T-cell (primary cell): ENCODE data around the gene FRMD5. TPM values are rescaled to one million over a fixed set of nuclear protein-coding genes. Genes with fewer than 3 reads are reported as not detected.

ENCODE experiments used
- ATAC-seq, 4 experiments: fragments of 200-7000 bp in 3 of 4; fragments of 150-1000 bp in 1 of 4; cut with Tn5 transposase; replicated peaks in 1 of 4; 1 replicate in 3 of 4; 2 replicates in 1 of 4; pipeline ENCODE4 v1.10.0; 2021; ENCODE audit warnings: moderate library complexity in 3 of 4, mild to moderate bottlenecking in 2 of 4, moderate number of reproducible peaks in 1 of 4
- CTCF ChIA-PET, 2 donors: fragments of 300-600 bp; sonication (Branson Sonifier 250); formaldehyde crosslinking; loops; one replicate each; lab custom pipeline; 2022; ENCODE audit warnings: antibody characterized with exemption in 2 of 2; lab: Charles Lee
- POLR2A ChIA-PET, 2 donors: fragments of 300-600 bp; sonication (Branson Sonifier 250); formaldehyde crosslinking; loops; one replicate each; lab custom pipeline; 2022; ENCODE audit warnings: antibody characterized with exemption in 2 of 2; lab: Charles Lee
- DNase-seq, 35 experiments: peaks; one replicate each; pipeline versions ENCODE4 v3.0.0 to v3.0.0-alpha.2; 2013 to 2023
- H3K27ac ChIP-seq: one replicate; pipeline ENCODE4 v1.5.1; 2013; ENCODE audit warnings: low read length
- H3K27me3 ChIP-seq, 2 experiments: replicated peaks in 1 of 2; 1 replicate in 1 of 2; 2 replicates in 1 of 2; pipeline versions ENCODE4 v1.6.1 to v1.7.0; 2013; ENCODE audit warnings: low read length in 1 of 2, mixed read lengths in 1 of 2; ENCODE audit not compliant: control insufficient read depth in 2 of 2, insufficient read depth in 2 of 2; ENCODE audit errors: extremely low read depth in 1 of 2
- H3K36me3 ChIP-seq, 2 donors: 1 replicate in 1 of 2; 2 replicates in 1 of 2; pipeline versions ENCODE4 v1.6.1 to v1.7.0; 2013; ENCODE audit warnings: low read length in 1 of 2; ENCODE audit not compliant: control insufficient read depth in 2 of 2, insufficient read depth in 1 of 2; ENCODE audit errors: extremely low read depth in 1 of 2
- H3K4me1 ChIP-seq, 2 experiments: 1 replicate in 1 of 2; 2 replicates in 1 of 2; pipeline versions ENCODE4 v1.6.1 to v1.7.0; 2013; ENCODE audit warnings: low read length in 2 of 2, mixed read lengths in 1 of 2; ENCODE audit not compliant: insufficient read depth in 2 of 2, control insufficient read depth in 1 of 2; ENCODE audit errors: extremely low read depth in 1 of 2
- H3K4me3 ChIP-seq, 2 donors: 1 replicate in 1 of 2; 2 replicates in 1 of 2; pipeline versions ENCODE4 v1.5.1 to v1.7.0; 2013; ENCODE audit warnings: mild to moderate bottlenecking in 2 of 2, low read length in 1 of 2, moderate library complexity in 1 of 2; ENCODE audit not compliant: control insufficient read depth in 1 of 2; ENCODE audit errors: extremely low read depth in 1 of 2
- H3K9me3 ChIP-seq: 2 replicates; pipeline ENCODE4 v1.7.0; 2013
- H3K27ac Mint-ChIP-seq, 2 donors: one replicate each; pipeline ENCODE4 v1.8.0; 2020 to 2021; ENCODE audit warnings: mild to moderate bottlenecking in 2 of 2, mixed read lengths in 2 of 2
- H3K27me3 Mint-ChIP-seq, 2 donors: one replicate each; pipeline ENCODE4 v1.8.0; 2021 to 2022; ENCODE audit warnings: mixed read lengths in 2 of 2
- H3K36me3 Mint-ChIP-seq: one replicate; pipeline ENCODE4 v1.8.0; 2021; ENCODE audit warnings: mixed read lengths
- H3K4me1 Mint-ChIP-seq, 3 donors: one replicate each; pipeline ENCODE4 v1.8.0; 2020 to 2022; ENCODE audit warnings: mixed read lengths in 3 of 3, mild to moderate bottlenecking in 1 of 3
- H3K4me3 Mint-ChIP-seq, 3 donors: one replicate each; pipeline ENCODE4 v1.8.0; 2020 to 2022; ENCODE audit warnings: mild to moderate bottlenecking in 3 of 3, mixed read lengths in 3 of 3, moderate library complexity in 3 of 3
- H3K9me3 Mint-ChIP-seq, 3 donors: one replicate each; pipeline ENCODE4 v1.8.0; 2020 to 2022; ENCODE audit warnings: mixed read lengths in 3 of 3
- WGBS: methylation state at CpG from one replicate; pipeline ENCODE4 v1.1.5; 2013; ENCODE audit warnings: missing lambda C conversion rate; ENCODE audit not compliant: insufficient coverage; 5-methylcytosine and 5-hydroxymethylcytosine counted together
- total RNA-seq, 35 experiments: library from RNA in 6 of 35; stranded (reverse) in 6 of 35; fragments of 120-200 nt in 1 of 35; gene quantifications; one replicate each; pipeline versions ENCODE4 v1.2.1 to v1.2.4 and lab custom pipeline; 2013 to 2026

Gene FRMD5
- total RNA-seq, 5 donors from 2014 or later (not counting 1 experiment from before 2014, with no cell fraction given) = 0.09 to 0.26 (median 0.23) TPM; not detected in 2

GRCh38 chr15:43948691-43949325 lies 246.3 kb downstream of the FRMD5 start:
- CTCF ChIA-PET = no interaction called here
- Mint-ChIP-seq H3K4me3 (no peak overlapping the region), H3K4me1 (no peaks in the 10 kb centered on the region), H3K36me3 (no peaks in the 10 kb centered on the region), H3K27ac (no peak overlapping the region), H3K9me3 (no peaks in the 10 kb centered on the region), H3K27me3 (peaks cover 5 to 23% of the 10 kb centered on the region in 2 donors)
- WGBS = no CpG with 5 or more reads among the region's 1 CpG
- H3K27ac ChIP-seq = no peak overlapping the region
- H3K4me1 ChIP-seq = no peaks in the 10 kb centered on the region
- H3K27me3 ChIP-seq = peaks cover 0 to 3% of the 10 kb centered on the region in 2 experiments
- DNase-seq = no peak
- POLR2A ChIA-PET = no interaction called here
- H3K4me3 ChIP-seq = no peak overlapping the region
- no peaks in the 10 kb centered on the region for H3K9me3 ChIP-seq
- ATAC-seq = no peak
- no peaks in the 10 kb centered on the region for H3K36me3 ChIP-seq

GRCh38 chr15:43943511-43943910 lies 251.6 kb downstream of the FRMD5 start:
- ChIA-PET CTCF (no interaction called here), POLR2A (no interaction called here)
- Mint-ChIP-seq H3K4me1 (no peaks in the 10 kb centered on the region), H3K27me3 (peaks cover 2 to 17% of the 10 kb centered on the region in 2 donors), H3K36me3 (no peaks in the 10 kb centered on the region), H3K4me3 (no peak overlapping the region), H3K27ac (no peak overlapping the region), H3K9me3 (no peaks in the 10 kb centered on the region)
- Histone ChIP-seq H3K27me3 (peaks cover 0 to 8% of the 10 kb centered on the region in 2 experiments), H3K4me1 (no peaks in the 10 kb centered on the region), H3K27ac (no peak overlapping the region), H3K9me3 (no peaks in the 10 kb centered on the region), H3K4me3 (no peak overlapping the region), H3K36me3 (no peaks in the 10 kb centered on the region)
- ATAC-seq = no peak
- no peak for DNase-seq

- Mint-ChIP-seq H3K4me1 (no peaks in the 10 kb centered on the region), H3K36me3 (no peaks in the 10 kb centered on the region), H3K4me3 (no peak overlapping the region), H3K27ac (no peak overlapping the region), H3K27me3 (peaks cover 2 to 16% of the 10 kb centered on the region in 2 donors), H3K9me3 (no peaks in the 10 kb centered on the region)
- Histone ChIP-seq H3K27ac (no peak overlapping the region), H3K36me3 (no peaks in the 10 kb centered on the region), H3K4me3 (no peak overlapping the region), H3K9me3 (no peaks in the 10 kb centered on the region), H3K4me1 (no peaks in the 10 kb centered on the region), H3K27me3 (peaks cover 0 to 15% of the 10 kb centered on the region in 2 experiments)
- ATAC-seq (no peak), DNase-seq (no peak)
- ChIA-PET CTCF (no interaction called here), POLR2A (no interaction called here)
- WGBS = no CpG with 5 or more reads among the region's 1 CpG
These were observed 252.9 kb downstream of the FRMD5 start for GRCh38 chr15:43942194-43942593.

GRCh38 chr15:43941555-43941954 lies 253.5 kb downstream of the FRMD5 start:
- POLR2A ChIA-PET = no interaction called here

GRCh38 chr15:43941071-43941470 lies 254.0 kb downstream of the FRMD5 start:
- ChIA-PET CTCF (no interaction called here), POLR2A (no interaction called here)
- H3K27me3 Mint-ChIP-seq = peaks cover 2 to 17% of the 10 kb centered on the region in 2 donors
- Histone ChIP-seq H3K4me3 (no peak overlapping the region), H3K4me1 (no peaks in the 10 kb centered on the region), H3K27me3 (peaks cover 0 to 18% of the 10 kb centered on the region in 2 experiments), H3K27ac (no peak overlapping the region), H3K9me3 (no peaks in the 10 kb centered on the region), H3K36me3 (no peaks in the 10 kb centered on the region)
- no peak overlapping the region for H3K27ac Mint-ChIP-seq
- no peaks in the 10 kb centered on the region for H3K4me1 Mint-ChIP-seq
- ATAC-seq = no peak
- DNase-seq = no peak
- no peaks in the 10 kb centered on the region for H3K9me3 Mint-ChIP-seq
- no peak overlapping the region for H3K4me3 Mint-ChIP-seq
- 86% methylated on average over 2 of the region's 4 CpGs for WGBS
- H3K36me3 Mint-ChIP-seq = no peaks in the 10 kb centered on the region

More at GRCh38 chr15:43941555-43941954, 253.5 kb downstream of the FRMD5 start:
- Mint-ChIP-seq H3K9me3 (no peaks in the 10 kb centered on the region), H3K36me3 (no peaks in the 10 kb centered on the region), H3K27me3 (peaks cover 2 to 16% of the 10 kb centered on the region in 2 donors), H3K4me1 (no peaks in the 10 kb centered on the region), H3K4me3 (no peak overlapping the region), H3K27ac (no peak overlapping the region)
- DNase-seq = no peak
- H3K27me3 ChIP-seq = peaks cover 0 to 16% of the 10 kb centered on the region in 2 experiments
- no peaks in the 10 kb centered on the region for H3K9me3 ChIP-seq
- CTCF ChIA-PET = no interaction called here
- H3K36me3 ChIP-seq = no peaks in the 10 kb centered on the region
- H3K4me3 ChIP-seq = no peak overlapping the region
- no peak overlapping the region for H3K27ac ChIP-seq
- no peaks in the 10 kb centered on the region for H3K4me1 ChIP-seq
- ATAC-seq = no peak
- WGBS = no CpG with 5 or more reads among the region's 3 CpGs

GRCh38 chr15:43939070-43939469 lies 256.0 kb downstream of the FRMD5 start:
- Mint-ChIP-seq H3K27me3 (peaks cover 9 to 23% of the 10 kb centered on the region in 2 donors), H3K27ac (no peak overlapping the region), H3K36me3 (no peaks in the 10 kb centered on the region), H3K4me1 (no peaks in the 10 kb centered on the region), H3K9me3 (no peaks in the 10 kb centered on the region), H3K4me3 (no peak overlapping the region)
- Histone ChIP-seq H3K27me3 (peaks cover 0 to 16% of the 10 kb centered on the region in 2 experiments), H3K36me3 (no peaks in the 10 kb centered on the region), H3K4me1 (no peaks in the 10 kb centered on the region), H3K4me3 (no peak overlapping the region), H3K27ac (no peak overlapping the region), H3K9me3 (no peaks in the 10 kb centered on the region)
- no CpG with 5 or more reads among the region's 3 CpGs for WGBS
- ChIA-PET CTCF (no interaction called here), POLR2A (no interaction called here)
- DNase-seq = no peak
- no peak for ATAC-seq
